Measurements from ENCODE around the gene EFHD1.

- TF ChIP-seq CTCF (IDR thresholded peaks at IDR 0.05; ENCODE audit: insufficient read depth, low read length): no peak
- TF ChIP-seq POLR2AphosphoS5 (IDR thresholded peaks at IDR 0.05; ENCODE audit: low read depth): no peak
- TF ChIP-seq REST (IDR thresholded peaks at IDR 0.05; ENCODE audit: insufficient replicate concordance, low read depth): no peak
- TF ChIP-seq GABPA (IDR thresholded peaks at IDR 0.05; ENCODE audit: low read depth): no peak
- no peak for TF ChIP-seq SPI1 (IDR thresholded peaks at IDR 0.05; ENCODE audit: borderline replicate concordance, low read depth)
These were observed 23.3 kb upstream of the EFHD1 start for GRCh38 chr2:232610081-232610480.
